ENCODE data around the gene SLC17A8. TPM values are rescaled to one million over a fixed set of nuclear protein-coding genes. Genes with fewer than 3 reads are reported as not detected.

SLC17A8 gene
- polyA plus RNA-seq, 1 donor (not counting 4 experiments of a cell fraction or from before 2014, with no cell fraction given), result not detected

- Histone ChIP-seq H3K4me2 (ENCODE audit: control insufficient read depth, extremely low read depth, insufficient read depth, low read depth, low read length) (no peak overlapping the region), H2AFZ (ENCODE audit: control insufficient read depth, low read length) (no peak overlapping the region), H3K36me3 (ENCODE audit: control insufficient read depth in 2 of 2, extremely low read depth in 1 of 2, insufficient read depth in 2 of 2, low read length in 2 of 2) (no peaks in the 10 kb centered on the region), H3K79me2 (ENCODE audit: control insufficient read depth, insufficient read depth, low read length) (no peaks in the 10 kb centered on the region), H3K9me3 (ENCODE audit: control insufficient read depth, low read depth, low read length) (no peaks in the 10 kb centered on the region), H3K4me1 (ENCODE audit: control insufficient read depth, extremely low read depth, insufficient read depth, low read length) (no peaks in the 10 kb centered on the region), H3K9me1 (ENCODE audit: control insufficient read depth, extremely low read depth, insufficient read depth, low read length) (no peaks in the 10 kb centered on the region), H3K27me3 (ENCODE audit: control insufficient read depth, extremely low read depth, insufficient read depth, low read length) (peaks cover 3% of the 10 kb centered on the region), H3K9ac (ENCODE audit: control insufficient read depth, extremely low read depth, insufficient read depth, low read length) (no peak overlapping the region), H3K27ac (ENCODE audit: control insufficient read depth, insufficient read depth, low read length) (no peak overlapping the region), H3K4me3 (ENCODE audit: control insufficient read depth in 2 of 3, extremely low read depth in 1 of 3, insufficient read depth in 2 of 3, low read depth in 1 of 3, low read length in 3 of 3) (no peak overlapping the region), H4K20me1 (ENCODE audit: control insufficient read depth, extremely low read depth, insufficient read depth, low read length) (no peaks in the 10 kb centered on the region)
- dilution Hi-C loops (cut with MboI; ENCODE audit: extremely low pct_ligation_motif_present, low sequenced_read_pairs), result no loop called here
- TF ChIP-seq CTCF (optimal IDR thresholded peaks at IDR 0.05 in 1 of 3, IDR thresholded peaks at IDR 0.05 in 1 of 3, conservative IDR thresholded peaks at IDR 0.05 in 1 of 3; ENCODE audit: extremely low read depth in 1 of 3, insufficient read depth in 2 of 3, low read length in 3 of 3) (no peak), EZH2 (IDR thresholded peaks at IDR 0.05; ENCODE audit: low read length) (no peak)
- FAIRE-seq (no peak), DNase-seq (ENCODE audit: low read depth, low spot score) (no peak)
Observed at GRCh38 chr12:100372853-100373640, 16.2 kb downstream of the SLC17A8 start.

GRCh38 chr12:100375038-100375735 is 18.3 kb downstream of the SLC17A8 start:
- Histone ChIP-seq H3K27ac (ENCODE audit: control insufficient read depth, insufficient read depth, low read length) (no peak overlapping the region), H3K9me1 (ENCODE audit: control insufficient read depth, extremely low read depth, insufficient read depth, low read length) (no peaks in the 10 kb centered on the region), H3K79me2 (ENCODE audit: control insufficient read depth, insufficient read depth, low read length) (no peaks in the 10 kb centered on the region), H2AFZ (ENCODE audit: control insufficient read depth, low read length) (no peak overlapping the region), H3K4me3 (ENCODE audit: control insufficient read depth in 2 of 3, extremely low read depth in 1 of 3, insufficient read depth in 2 of 3, low read depth in 1 of 3, low read length in 3 of 3) (no peak overlapping the region), H3K36me3 (ENCODE audit: control insufficient read depth in 2 of 2, extremely low read depth in 1 of 2, insufficient read depth in 2 of 2, low read length in 2 of 2) (no peaks in the 10 kb centered on the region), H4K20me1 (ENCODE audit: control insufficient read depth, extremely low read depth, insufficient read depth, low read length) (no peaks in the 10 kb centered on the region), H3K4me1 (ENCODE audit: control insufficient read depth, extremely low read depth, insufficient read depth, low read length) (no peaks in the 10 kb centered on the region), H3K4me2 (ENCODE audit: control insufficient read depth, extremely low read depth, insufficient read depth, low read depth, low read length) (no peak overlapping the region), H3K9me3 (ENCODE audit: control insufficient read depth, low read depth, low read length) (no peaks in the 10 kb centered on the region), H3K9ac (ENCODE audit: control insufficient read depth, extremely low read depth, insufficient read depth, low read length) (no peak overlapping the region), H3K27me3 (ENCODE audit: control insufficient read depth, extremely low read depth, insufficient read depth, low read length) (peaks cover 3% of the 10 kb centered on the region)
- no peak for FAIRE-seq
- DNase-seq (ENCODE audit: low read depth, low spot score), result no peak
- TF ChIP-seq EZH2 (IDR thresholded peaks at IDR 0.05; ENCODE audit: low read length), result no peak
- TF ChIP-seq CTCF (optimal IDR thresholded peaks at IDR 0.05 in 1 of 3, IDR thresholded peaks at IDR 0.05 in 1 of 3, conservative IDR thresholded peaks at IDR 0.05 in 1 of 3; ENCODE audit: extremely low read depth in 1 of 3, insufficient read depth in 2 of 3, low read length in 3 of 3), result peak in 1 of 3 experiments; percentile 11
- dilution Hi-C loops (cut with MboI; ENCODE audit: extremely low pct_ligation_motif_present, low sequenced_read_pairs), result no loop called here

Data from keratinocyte (primary cell).